NCI-H446 treated with DMSO at 0.1 percent for 48 hours (cell line): Measurements from ENCODE around the gene CACNB3.

Experiments
- DNase-seq: peaks from one replicate; lab custom pipeline; 2025; lab: John Stamatoyannopoulos, UW

Gene CACNB3

GRCh38 chr12:48817873-48818830 is at the start of gene CACNB3:
Gene CACNB3 (plus strand): TSS chr12:48818496. CDS start chr12:48818930, 434 bp downstream.
- DNase-seq: no peak

GRCh38 chr12:48768736-48769135 is 49.6 kb upstream of the CACNB3 start:
- DNase-seq: no peak

GRCh38 chr12:48770756-48771155 is 47.5 kb upstream of the CACNB3 start:
- no peak for DNase-seq

GRCh38 chr12:48771588-48772112 is 46.6 kb upstream of the CACNB3 start:
- no peak for DNase-seq

GRCh38 chr12:48773686-48774085 is 44.6 kb upstream of the CACNB3 start:
- DNase-seq: no peak

- no peak for DNase-seq
Observed at GRCh38 chr12:48774516-48774915, 43.8 kb upstream of the CACNB3 start.

- no peak for DNase-seq
Observed at GRCh38 chr12:48775299-48775698, 43.0 kb upstream of the CACNB3 start.

GRCh38 chr12:48775991-48776649 is 42.2 kb upstream of the CACNB3 start:
- no peak for DNase-seq

GRCh38 chr12:48776956-48777355 is 41.3 kb upstream of the CACNB3 start:
- no peak for DNase-seq

GRCh38 chr12:48777501-48778400 is 40.5 kb upstream of the CACNB3 start:
- DNase-seq: no peak

- no peak for DNase-seq
Observed at GRCh38 chr12:48779869-48780268, 38.4 kb upstream of the CACNB3 start.

GRCh38 chr12:48780381-48781025 is 37.8 kb upstream of the CACNB3 start:
- no peak for DNase-seq

- DNase-seq: no peak
Observed at GRCh38 chr12:48781750-48782456, 36.4 kb upstream of the CACNB3 start.

GRCh38 chr12:48782457-48783395 is 35.6 kb upstream of the CACNB3 start:
- DNase-seq: no peak

- no peak for DNase-seq
Observed at GRCh38 chr12:48783432-48783831, 34.9 kb upstream of the CACNB3 start.

GRCh38 chr12:48786591-48787544 is 31.4 kb upstream of the CACNB3 start:
- no peak for DNase-seq

GRCh38 chr12:48787791-48788523 is 30.3 kb upstream of the CACNB3 start:
- no peak for DNase-seq

- DNase-seq: no peak
Observed at GRCh38 chr12:48788524-48788853, 29.8 kb upstream of the CACNB3 start.
